Measurements from ENCODE around the gene ZNF862. TPM values are rescaled to one million over a fixed set of nuclear protein-coding genes. Genes with fewer than 3 reads are reported as not detected.

Gene ZNF862
- total and polyA plus RNA-seq, 2 donors (not counting 1 experiment from before 2014, with no cell fraction given), result 24.1 to 33.0 TPM

DNA sequence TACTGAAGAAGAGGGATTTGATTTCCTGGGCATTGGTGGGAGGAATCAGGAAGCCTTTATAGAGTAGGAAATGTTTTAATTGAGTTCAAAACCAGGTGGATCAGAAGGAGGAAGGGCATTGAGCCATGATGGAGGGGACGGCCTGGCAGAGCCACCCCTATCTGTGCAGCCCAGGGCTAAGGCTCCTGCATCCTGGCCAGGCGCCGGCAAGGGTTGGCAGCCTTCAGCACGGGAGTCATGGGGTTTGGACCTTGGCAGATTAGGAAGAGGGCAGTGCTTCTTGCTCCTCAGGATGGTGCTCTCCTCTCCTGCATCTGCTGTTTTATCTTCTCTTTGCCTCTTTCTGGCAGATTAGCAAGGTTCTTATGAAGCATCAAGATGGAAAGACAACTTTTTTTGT lies 12.5 kb downstream of the ZNF862 start:
- intact Hi-C loops (cut with micrococcal nuclease), result loop anchor here (5.0 kb wide), 1 partner anchor 148 kb away; no protein-coding TSS in a partner anchor
- ATAC-seq (ENCODE audit: low read depth) (no peak), DNase-seq (no peak)
- H3K9ac ChIP-seq (ENCODE audit: low read length), result no peak overlapping the region
- Mint-ChIP-seq H3K27me3 (no peaks in the 10 kb centered on the region), H3K4me1 (peaks cover 15% of the 10 kb centered on the region), H3K27ac (no peak overlapping the region), H3K4me3 (no peak overlapping the region), H3K9me3 (ENCODE audit: insufficient read depth) (no peaks in the 10 kb centered on the region)
- H2AFZ ChIP-seq (ENCODE audit: insufficient read depth, low read depth, low read length, poor library complexity, severe bottlenecking), result no peak overlapping the region
- ChIA-PET CTCF (no interaction called here), POLR2A (no interaction called here)
- TF ChIP-seq, protein P1, sequence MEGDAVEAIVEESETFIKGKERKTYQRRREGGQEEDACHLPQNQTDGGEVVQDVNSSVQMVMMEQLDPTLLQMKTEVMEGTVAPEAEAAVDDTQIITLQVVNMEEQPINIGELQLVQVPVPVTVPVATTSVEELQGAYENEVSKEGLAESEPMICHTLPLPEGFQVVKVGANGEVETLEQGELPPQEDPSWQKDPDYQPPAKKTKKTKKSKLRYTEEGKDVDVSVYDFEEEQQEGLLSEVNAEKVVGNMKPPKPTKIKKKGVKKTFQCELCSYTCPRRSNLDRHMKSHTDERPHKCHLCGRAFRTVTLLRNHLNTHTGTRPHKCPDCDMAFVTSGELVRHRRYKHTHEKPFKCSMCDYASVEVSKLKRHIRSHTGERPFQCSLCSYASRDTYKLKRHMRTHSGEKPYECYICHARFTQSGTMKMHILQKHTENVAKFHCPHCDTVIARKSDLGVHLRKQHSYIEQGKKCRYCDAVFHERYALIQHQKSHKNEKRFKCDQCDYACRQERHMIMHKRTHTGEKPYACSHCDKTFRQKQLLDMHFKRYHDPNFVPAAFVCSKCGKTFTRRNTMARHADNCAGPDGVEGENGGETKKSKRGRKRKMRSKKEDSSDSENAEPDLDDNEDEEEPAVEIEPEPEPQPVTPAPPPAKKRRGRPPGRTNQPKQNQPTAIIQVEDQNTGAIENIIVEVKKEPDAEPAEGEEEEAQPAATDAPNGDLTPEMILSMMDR (IDR thresholded peaks at IDR 0.05), result no peak
- TF ChIP-seq EZH2 (IDR thresholded peaks at IDR 0.05; ENCODE audit: borderline replicate concordance, insufficient read depth, low read depth, low read length, poor library complexity, severe bottlenecking), result no peak
- peaks cover 1 to 4% of the 10 kb centered on the region in 2 experiments for H3K36me3 ChIP-seq (replicated peaks in 1 of 2; ENCODE audit: control extremely low read depth in 1 of 2, control insufficient read depth in 1 of 2, extremely low read depth in 1 of 2, insufficient read depth in 2 of 2, low read length in 1 of 2)
- no peak overlapping the region for H3K4me2 ChIP-seq (replicated peaks; ENCODE audit: low read depth, low read length, poor library complexity, severe bottlenecking)
- WGBS (ENCODE audit: insufficient coverage), result 92% methylated on average over 4 of the region's 4 CpGs
- H3K4me1 ChIP-seq (ENCODE audit: control insufficient read depth in 2 of 2, insufficient read depth in 2 of 2, low read length in 2 of 2), result peaks cover 9 to 17% of the 10 kb centered on the region in 2 donors
- no peaks in the 10 kb centered on the region for H3K79me2 ChIP-seq (ENCODE audit: control insufficient read depth, insufficient read depth, low read length)
- H3K4me3 ChIP-seq (ENCODE audit: control extremely low read depth in 1 of 5, extremely low read depth in 1 of 5, insufficient read depth in 1 of 5, low read depth in 2 of 5, low read length in 4 of 5), result no peak overlapping the region
- H3K27me3 ChIP-seq (replicated peaks in 1 of 4; ENCODE audit: control extremely low read depth in 1 of 4, control insufficient read depth in 3 of 4, insufficient read depth in 4 of 4, low read length in 3 of 4), result no peaks in the 10 kb centered on the region
- H4K20me1 ChIP-seq (ENCODE audit: control insufficient read depth, insufficient read depth, low read length, poor library complexity, severe bottlenecking), result peaks cover 4% of the 10 kb centered on the region
- no peak overlapping the region for H3K27ac ChIP-seq (ENCODE audit: low read length in 2 of 2)
- no peaks in the 10 kb centered on the region for H3K9me3 ChIP-seq (ENCODE audit: control extremely low read depth in 1 of 3, control insufficient read depth in 2 of 3, insufficient read depth in 1 of 3, low read length in 2 of 3)

- no peaks in the 10 kb centered on the region for H3K9me3 Mint-ChIP-seq (ENCODE audit: insufficient read depth)
- peaks cover 8 to 12% of the 10 kb centered on the region in 2 donors for H3K4me1 ChIP-seq (ENCODE audit: control insufficient read depth in 2 of 2, insufficient read depth in 2 of 2, low read length in 2 of 2)
- peaks cover 9% of the 10 kb centered on the region for H3K4me1 Mint-ChIP-seq
- no peaks in the 10 kb centered on the region for H3K9me3 ChIP-seq (ENCODE audit: control extremely low read depth in 1 of 3, control insufficient read depth in 2 of 3, insufficient read depth in 1 of 3, low read length in 2 of 3)
- 95% methylated on average over 7 of the region's 9 CpGs for WGBS (ENCODE audit: insufficient coverage)
- no peak overlapping the region for H3K27ac Mint-ChIP-seq
- no peak for DNase-seq
- peaks cover 1 to 7% of the 10 kb centered on the region in 2 experiments for H3K36me3 ChIP-seq (replicated peaks in 1 of 2; ENCODE audit: control extremely low read depth in 1 of 2, control insufficient read depth in 1 of 2, extremely low read depth in 1 of 2, insufficient read depth in 2 of 2, low read length in 1 of 2)
- no peak overlapping the region for H3K9ac ChIP-seq (ENCODE audit: low read length)
- no peak overlapping the region for H3K4me2 ChIP-seq (replicated peaks; ENCODE audit: low read depth, low read length, poor library complexity, severe bottlenecking)
- TF ChIP-seq EZH2 (IDR thresholded peaks at IDR 0.05; ENCODE audit: borderline replicate concordance, insufficient read depth, low read depth, low read length, poor library complexity, severe bottlenecking), result no peak
- TF ChIP-seq, protein P1 (IDR thresholded peaks at IDR 0.05), result no peak
- no peak overlapping the region for H3K4me3 Mint-ChIP-seq
- H2AFZ ChIP-seq (ENCODE audit: insufficient read depth, low read depth, low read length, poor library complexity, severe bottlenecking), result no peak overlapping the region
- no peaks in the 10 kb centered on the region for H4K20me1 ChIP-seq (ENCODE audit: control insufficient read depth, insufficient read depth, low read length, poor library complexity, severe bottlenecking)
- H3K79me2 ChIP-seq (ENCODE audit: control insufficient read depth, insufficient read depth, low read length), result no peaks in the 10 kb centered on the region
- ATAC-seq (ENCODE audit: low read depth), result no peak
- no peak overlapping the region for H3K4me3 ChIP-seq (ENCODE audit: control extremely low read depth in 1 of 5, extremely low read depth in 1 of 5, insufficient read depth in 1 of 5, low read depth in 2 of 5, low read length in 4 of 5)
- intact Hi-C loops (cut with micrococcal nuclease), result loop anchor here (5.0 kb wide), 1 partner anchor 149 kb away; no protein-coding TSS in a partner anchor
- POLR2A ChIA-PET, result no interaction called here
- H3K27me3 ChIP-seq (replicated peaks in 1 of 4; ENCODE audit: control extremely low read depth in 1 of 4, control insufficient read depth in 3 of 4, insufficient read depth in 4 of 4, low read length in 3 of 4), result no peaks in the 10 kb centered on the region
- CTCF ChIA-PET, result no interaction called here
- H3K27me3 Mint-ChIP-seq, result no peaks in the 10 kb centered on the region
- no peak overlapping the region for H3K27ac ChIP-seq (ENCODE audit: low read length in 2 of 2)
Observed at GRCh38 chr7:149851449-149851848, 13.3 kb downstream of the ZNF862 start.
